Stimulated activated CD8-positive, alpha-beta memory T cell treated with anti-CD3 and anti-CD28 coated beads, Interleukin-12 subunit alpha, Interleukin-12 subunit beta, amount 100 ng/mL, for 1 hour (primary cell): ENCODE data around the gene SIGLEC7.

ENCODE experiments used
- DNase-seq: peaks from one replicate; pipeline ENCODE4 v3.0.0-alpha.2; 2020; ENCODE audit warnings: low read depth

The SIGLEC7 gene

DNA sequence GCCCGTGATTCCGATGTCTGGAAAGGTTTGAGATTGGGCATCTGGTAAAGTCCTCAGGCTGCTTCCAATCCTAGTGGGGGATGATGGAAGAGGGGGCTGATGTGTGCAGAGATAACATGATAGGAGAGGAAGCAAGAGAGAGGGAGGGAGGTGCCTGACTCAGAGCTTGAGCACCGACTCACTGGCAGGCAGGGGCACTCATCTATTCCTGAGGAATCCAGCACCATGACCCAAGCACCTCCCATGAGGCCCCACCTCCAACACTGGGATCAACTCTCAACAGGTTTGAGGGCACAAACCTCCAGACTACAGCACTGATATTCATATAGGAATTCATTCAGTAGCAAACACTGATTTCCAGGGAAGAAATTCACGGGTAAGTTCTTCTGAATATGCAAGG is 23.0 kb upstream of the SIGLEC7 start:
- DNase-seq: no peak

- DNase-seq: no peak
Measured at GRCh38 chr19:51119611-51120010, 22.5 kb upstream of the SIGLEC7 start.

- no peak for DNase-seq
Measured at GRCh38 chr19:51120160-51120559, 21.9 kb upstream of the SIGLEC7 start.

- DNase-seq: no peak
Measured at GRCh38 chr19:51121257-51121656, 20.8 kb upstream of the SIGLEC7 start.

GRCh38 chr19:51122112-51122981 is 19.8 kb upstream of the SIGLEC7 start:
- no peak for DNase-seq

- no peak for DNase-seq
Measured at GRCh38 chr19:51123381-51123800, 18.7 kb upstream of the SIGLEC7 start.

DNA sequence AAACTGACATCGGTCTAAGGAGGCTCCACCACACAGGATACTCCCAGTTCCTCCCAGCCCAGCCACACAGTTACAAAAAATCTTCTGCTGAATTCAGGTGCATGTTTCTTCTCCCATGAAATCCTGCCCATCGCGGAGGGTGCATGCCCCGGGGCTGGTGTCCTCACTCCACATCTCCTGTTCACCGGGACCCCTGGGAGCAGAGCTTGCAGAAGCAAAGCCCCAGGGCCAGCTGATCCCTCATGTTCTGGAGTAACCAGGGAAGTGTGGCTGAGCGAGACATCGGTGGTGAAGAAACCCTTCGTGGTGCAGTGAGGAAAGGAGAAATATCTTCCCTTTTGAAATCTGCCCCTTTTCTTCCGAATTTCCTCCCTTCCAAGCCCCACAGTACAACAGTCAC is 18.3 kb upstream of the SIGLEC7 start:
- DNase-seq: no peak

DNA sequence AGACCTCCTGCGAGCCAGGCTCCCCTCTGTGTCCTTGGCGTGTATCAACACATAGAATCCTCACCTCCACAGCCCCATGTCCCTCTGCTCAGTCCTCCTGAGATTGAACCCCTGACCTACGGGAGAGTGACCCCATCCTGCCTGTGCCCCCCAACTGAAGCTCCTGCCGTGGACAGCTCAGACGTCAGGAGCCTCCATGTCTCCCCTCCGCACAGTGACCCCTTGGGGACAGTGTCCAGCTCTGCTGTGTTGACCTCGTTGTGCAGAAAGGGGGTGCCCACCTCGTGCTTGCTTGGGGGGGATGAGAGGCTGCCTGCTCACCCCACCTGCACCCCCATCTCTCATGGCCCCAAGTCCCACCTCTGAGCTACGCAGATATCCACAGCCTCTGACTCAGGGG is 17.9 kb upstream of the SIGLEC7 start:
- DNase-seq: no peak

DNA sequence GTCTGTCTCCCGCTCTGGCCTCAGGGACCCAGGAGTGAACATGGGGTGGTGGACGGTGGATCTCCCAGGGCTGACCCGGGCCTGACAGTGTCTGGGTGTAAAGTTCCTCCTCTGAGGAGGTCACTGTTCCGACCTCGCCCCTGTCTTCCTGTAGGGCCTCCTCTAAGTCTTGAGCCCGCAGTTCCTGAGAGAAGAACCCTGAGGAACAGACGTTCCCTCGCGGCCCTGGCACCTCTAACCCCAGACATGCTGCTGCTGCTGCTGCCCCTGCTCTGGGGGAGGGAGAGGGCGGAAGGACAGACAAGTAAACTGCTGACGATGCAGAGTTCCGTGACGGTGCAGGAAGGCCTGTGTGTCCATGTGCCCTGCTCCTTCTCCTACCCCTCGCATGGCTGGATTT is 17.4 kb upstream of the SIGLEC7 start, which contains the start of gene SIGLEC9:
Gene SIGLEC9, plus strand, starts transcription at position 178 of the 400 bp plus-strand sequence. Its CDS starts 69 bp downstream, at position 247.
- no peak for DNase-seq

DNA sequence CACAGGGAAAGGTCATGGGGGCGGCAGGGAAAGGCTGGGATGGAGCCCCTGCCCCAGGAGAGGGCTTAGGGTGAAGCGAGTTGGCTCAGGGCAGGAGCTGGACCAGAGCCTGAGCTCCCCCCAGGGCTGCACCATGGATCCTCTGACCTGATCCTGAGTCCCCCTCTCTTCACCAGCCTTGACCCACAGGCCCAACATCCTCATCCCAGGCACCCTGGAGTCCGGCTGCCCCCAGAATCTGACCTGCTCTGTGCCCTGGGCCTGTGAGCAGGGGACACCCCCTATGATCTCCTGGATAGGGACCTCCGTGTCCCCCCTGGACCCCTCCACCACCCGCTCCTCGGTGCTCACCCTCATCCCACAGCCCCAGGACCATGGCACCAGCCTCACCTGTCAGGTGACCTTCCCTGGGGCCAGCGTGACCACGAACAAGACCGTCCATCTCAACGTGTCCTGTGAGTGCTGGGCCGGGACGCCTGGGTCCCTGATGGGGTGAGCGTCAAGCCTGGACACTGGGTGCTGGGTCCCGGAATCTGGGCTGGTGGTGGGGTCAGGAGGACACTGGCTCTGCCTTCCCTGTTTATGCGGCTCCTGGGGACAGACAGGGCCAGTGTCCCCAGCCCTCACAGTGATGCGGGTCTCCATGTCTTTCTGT is 16.6 kb upstream of the SIGLEC7 start:
- DNase-seq: no peak

DNA sequence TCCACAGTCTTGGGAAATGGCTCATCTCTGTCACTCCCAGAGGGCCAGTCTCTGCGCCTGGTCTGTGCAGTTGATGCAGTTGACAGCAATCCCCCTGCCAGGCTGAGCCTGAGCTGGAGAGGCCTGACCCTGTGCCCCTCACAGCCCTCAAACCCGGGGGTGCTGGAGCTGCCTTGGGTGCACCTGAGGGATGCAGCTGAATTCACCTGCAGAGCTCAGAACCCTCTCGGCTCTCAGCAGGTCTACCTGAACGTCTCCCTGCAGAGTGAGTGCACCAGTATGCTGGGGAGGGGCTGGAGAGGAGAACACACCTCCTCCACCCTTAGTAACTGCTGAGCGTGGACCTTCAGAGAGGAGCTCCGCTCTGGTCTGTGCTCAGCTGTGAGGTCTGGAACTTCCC is 15.1 kb upstream of the SIGLEC7 start:
- no peak for DNase-seq

DNA sequence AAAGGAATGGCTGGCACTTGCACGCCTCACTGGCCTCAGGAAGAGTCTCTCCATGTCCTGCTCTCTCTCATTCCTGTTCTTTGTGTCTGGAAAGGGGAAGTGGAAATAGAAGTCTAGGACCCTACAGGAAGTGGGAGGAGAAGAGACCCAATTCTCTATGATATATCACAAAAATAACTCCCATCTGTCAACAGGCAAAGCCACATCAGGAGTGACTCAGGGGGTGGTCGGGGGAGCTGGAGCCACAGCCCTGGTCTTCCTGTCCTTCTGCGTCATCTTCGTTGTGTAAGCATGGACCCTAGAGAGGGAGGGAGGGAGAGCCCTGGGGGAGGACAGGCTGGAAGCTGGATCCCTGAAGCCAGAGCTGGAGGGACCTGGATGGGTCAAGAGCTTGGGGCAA is 14.3 kb upstream of the SIGLEC7 start:
- DNase-seq: no peak

GRCh38 chr19:51128227-51128626 is 13.9 kb upstream of the SIGLEC7 start:
- no peak for DNase-seq

DNA sequence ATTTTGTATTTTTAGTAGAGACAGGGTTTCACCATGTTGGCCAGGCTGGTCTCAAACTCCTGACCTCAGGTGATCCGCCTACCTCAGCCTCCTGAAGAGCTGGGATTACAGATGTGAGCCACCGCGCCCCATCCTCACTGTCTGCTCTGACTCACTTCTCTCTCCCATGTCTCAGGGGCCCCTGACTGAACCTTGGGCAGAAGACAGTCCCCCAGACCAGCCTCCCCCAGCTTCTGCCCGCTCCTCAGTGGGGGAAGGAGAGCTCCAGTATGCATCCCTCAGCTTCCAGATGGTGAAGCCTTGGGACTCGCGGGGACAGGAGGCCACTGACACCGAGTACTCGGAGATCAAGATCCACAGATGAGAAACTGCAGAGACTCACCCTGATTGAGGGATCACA is 12.4 kb upstream of the SIGLEC7 start:
- DNase-seq: no peak

- no peak for DNase-seq
Measured at GRCh38 chr19:51131780-51132680, 10.1 kb upstream of the SIGLEC7 start.

DNA sequence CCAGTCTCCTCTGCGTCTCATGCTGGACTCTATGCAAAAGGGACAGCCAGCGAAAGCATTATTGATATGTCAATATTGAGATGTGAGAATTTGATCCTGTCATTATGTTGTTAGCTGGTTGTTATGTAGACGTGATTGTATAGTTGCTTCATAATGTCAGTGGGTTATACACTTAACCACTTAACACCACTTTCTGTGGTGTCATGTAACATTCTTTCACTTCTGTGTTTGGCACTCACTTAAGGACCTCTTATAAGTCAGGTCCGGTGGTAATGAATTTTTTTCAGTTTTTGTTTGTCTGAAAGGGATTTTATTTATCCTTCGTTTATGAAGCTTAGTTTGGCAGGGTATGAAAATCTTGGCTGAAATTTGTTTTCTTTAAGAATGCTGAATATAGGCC is 7.1 kb upstream of the SIGLEC7 start:
- no peak for DNase-seq

DNA sequence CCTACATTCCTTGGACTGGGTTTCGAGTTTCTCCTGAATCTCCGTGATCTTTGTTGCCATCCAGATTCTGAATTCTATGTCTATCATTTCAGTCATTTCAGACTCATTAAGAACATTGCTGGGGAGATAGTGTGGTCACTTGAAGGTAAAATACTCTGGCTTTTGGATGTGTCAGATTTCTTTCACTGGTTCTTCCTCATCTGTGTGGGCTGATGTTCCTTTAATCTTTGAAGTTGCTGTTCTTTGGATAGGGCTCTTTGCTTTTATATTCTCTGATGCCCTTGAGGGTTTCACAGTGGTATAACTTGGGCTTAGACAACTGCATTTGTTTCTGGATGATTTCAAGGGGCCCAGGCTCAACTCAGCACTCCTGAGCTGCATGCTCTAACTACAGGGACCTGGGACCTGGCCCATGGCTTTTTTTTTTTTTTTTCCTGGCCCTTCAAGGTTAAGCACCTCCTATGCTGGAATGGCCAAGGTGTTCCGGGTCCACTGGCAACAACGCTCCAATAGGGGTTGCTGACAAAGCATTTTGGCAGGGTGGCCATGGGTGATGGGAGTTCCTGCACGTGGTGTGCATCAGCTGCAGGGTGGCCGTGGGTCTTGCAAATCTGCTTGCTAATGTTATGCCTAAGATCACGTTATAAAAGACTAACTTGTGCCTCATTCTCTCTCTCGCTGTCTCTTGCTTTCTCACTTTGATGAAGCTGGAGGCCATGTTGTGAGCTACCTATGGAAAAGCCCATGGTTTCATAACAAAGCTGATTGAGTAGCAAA is 5.9 kb upstream of the SIGLEC7 start:
- DNase-seq: no peak

GRCh38 chr19:51136851-51137551 is 5.1 kb upstream of the SIGLEC7 start:
- no peak for DNase-seq

- no peak for DNase-seq
Measured at GRCh38 chr19:51137792-51138425, 4.2 kb upstream of the SIGLEC7 start.

- no peak for DNase-seq
Measured at GRCh38 chr19:51138549-51138979, 3.5 kb upstream of the SIGLEC7 start.
